ENCODE measurements around the gene GMIP.

GRCh38 chr19:19649580-19649995 lies 6.1 kb upstream of the GMIP start:
- TF ChIP-seq CTCF (conservative IDR thresholded peaks at IDR 0.05 in 1 of 2, IDR thresholded peaks at IDR 0.05 in 1 of 2; ENCODE audit: low read depth in 1 of 2, low read length in 2 of 2) (no peak), EZH2 (IDR thresholded peaks at IDR 0.05; ENCODE audit: low read length, missing control alignments) (no peak)

Data from fibroblast of lung (primary cell).